SK-N-SH (cell line): ENCODE data around the gene MAP3K6. TPM values are rescaled to one million over a fixed set of nuclear protein-coding genes. Genes with fewer than 3 reads are reported as not detected.

ENCODE experiments used
- CTCF ChIA-PET: fragments of 300-600, 350-600 bp; formaldehyde crosslinking; extraction: SDS; loops from one replicate; lab custom pipeline; 2021; lab: Yijun Ruan, JAX
- POLR2A ChIA-PET: fragments of 350-600 bp; sonication (Branson Sonifier 250); formaldehyde crosslinking; extraction: SDS; loops from one replicate; lab custom pipeline; 2020; ENCODE audit warnings: antibody characterized with exemption, inconsistent platforms; lab: Yijun Ruan, JAX
- DNase-seq: peaks from one replicate; pipeline ENCODE4 v3.0.0; 2012
- H2AFZ ChIP-seq: fragments of 200-600 bp; sonication (generic); 2 replicates; pipeline ENCODE4 v1.8.1; 2016; ENCODE audit warnings: antibody characterized with exemption, mild to moderate bottlenecking, low read depth
- H3F3A ChIP-seq: fragments of 200-600 bp; sonication (generic); replicated peaks from 2 replicates; pipeline ENCODE3; 2016; ENCODE audit warnings: antibody characterized with exemption, mild to moderate bottlenecking; ENCODE audit not compliant: insufficient read depth
- H3K27ac ChIP-seq, 2 experiments: fragments of 200-500 bp in 1 of 2; fragments of 200-600 bp in 1 of 2; sonication (Bioruptor generic) in 1 of 2; sonication (generic), shearing (Covaris generic) in 1 of 2; 2 replicates each; pipeline versions ENCODE4 v1.5.1 to v1.6.1; 2014 to 2016; ENCODE audit warnings: low read depth in 2 of 2, inconsistent platforms in 1 of 2, low read length in 1 of 2, mild to moderate bottlenecking in 1 of 2, mixed read lengths in 1 of 2
- H3K27me3 ChIP-seq: fragments of 200-600 bp; sonication (generic), shearing (Covaris generic); 2 replicates; pipeline ENCODE4 v1.6.1; 2016; ENCODE audit warnings: mixed run types; ENCODE audit not compliant: insufficient read depth
- H3K36me3 ChIP-seq, 2 experiments: fragments of 200-500 bp in 1 of 2; fragments of 200-600 bp in 1 of 2; sonication (Bioruptor generic) in 1 of 2; sonication (generic) in 1 of 2; replicated peaks in 1 of 2; 2 replicates each; pipeline versions ENCODE3 to v1.5.1; 2014 to 2016; ENCODE audit warnings: low read length in 1 of 2, mild to moderate bottlenecking in 1 of 2; ENCODE audit not compliant: insufficient read depth in 2 of 2, control insufficient read depth in 1 of 2
- H3K4me1 ChIP-seq, 2 experiments: fragments of 200-500 bp in 1 of 2; fragments of 200-600 bp in 1 of 2; sonication (Bioruptor generic) in 1 of 2; sonication (generic), shearing (Covaris generic) in 1 of 2; 2 replicates each; pipeline versions ENCODE4 v1.5.1 to v1.6.1; 2014 to 2016; ENCODE audit warnings: low read depth in 1 of 2, low read length in 1 of 2, mixed run types in 1 of 2; ENCODE audit not compliant: insufficient read depth in 2 of 2, control insufficient read depth in 1 of 2
- H3K4me2 ChIP-seq: fragments of 200-600 bp; sonication (generic), shearing (Covaris generic); 2 replicates; pipeline ENCODE4 v1.6.1; 2017; ENCODE audit warnings: mixed run types
- H3K4me3 ChIP-seq, 2 experiments: fragments of 200-500 bp in 1 of 2; fragments of 200-600 bp in 1 of 2; sonication (Bioruptor generic) in 1 of 2; sonication (generic), shearing (Covaris generic) in 1 of 2; 2 replicates each; pipeline versions ENCODE4 v1.5.1 to v1.8.1; 2014 to 2016; ENCODE audit warnings: low read depth in 2 of 2, inconsistent platforms in 1 of 2, low read length in 1 of 2, mild to moderate bottlenecking in 1 of 2, mixed read lengths in 1 of 2, moderate library complexity in 1 of 2
- H3K79me2 ChIP-seq: fragments of 200-600 bp; sonication (generic); 2 replicates; pipeline ENCODE4 v1.8.1; 2017; ENCODE audit warnings: mild to moderate bottlenecking; ENCODE audit not compliant: insufficient read depth
- H3K9ac ChIP-seq: fragments of 200-600 bp; sonication (generic); 2 replicates; pipeline ENCODE4 v1.6.1; 2017; ENCODE audit warnings: mixed run types
- H3K9me2 ChIP-seq: fragments of 200-600 bp; sonication (generic); 2 replicates; pipeline ENCODE4 v1.6.1; 2017; ENCODE audit warnings: mixed run types
- H3K9me3 ChIP-seq: fragments of 200-600 bp; sonication (generic); 2 replicates; pipeline ENCODE4 v1.6.1; 2017; ENCODE audit warnings: mixed run types, mild to moderate bottlenecking, moderate library complexity
- H4K20me1 ChIP-seq: fragments of 200-600 bp; sonication (generic); 2 replicates; pipeline ENCODE4 v1.6.1; 2017; ENCODE audit warnings: mild to moderate bottlenecking, mixed run types; ENCODE audit not compliant: insufficient read depth
- CHD2 ChIP-seq: fragments of 150-350 bp; IDR thresholded peaks from 2 replicates; pipeline ENCODE4 v1.6.1; 2018; ENCODE audit warnings: low read length; ENCODE audit not compliant: partially characterized antibody
- CTCF ChIP-seq: fragments of 200-600 bp; sonication (generic); IDR thresholded peaks from 2 replicates; pipeline ENCODE4 v1.6.1; 2017; ENCODE audit warnings: antibody characterized with exemption, mild to moderate bottlenecking, moderate library complexity
- FOXJ3 ChIP-seq: sonication (generic); formaldehyde crosslinking; IDR thresholded peaks from 2 replicates; pipeline ENCODE4 v1.5.1; 2020; ENCODE audit warnings: mild to moderate bottlenecking, missing genetic modification reagents
- GABPA ChIP-seq: IDR thresholded peaks from 2 replicates; pipeline ENCODE4 v1.4.0; 2012; ENCODE audit warnings: low read depth, mild to moderate bottlenecking
- GATA2 ChIP-seq: sonication (generic); formaldehyde crosslinking; IDR thresholded peaks from 2 replicates; pipeline ENCODE4 v1.5.0; 2020; ENCODE audit warnings: mild to moderate bottlenecking, missing genetic modification reagents
- IRF3 ChIP-seq: fragments of 150-350 bp; IDR thresholded peaks from 2 replicates; pipeline ENCODE4 v1.6.1; 2016; ENCODE audit warnings: mild to moderate bottlenecking, low read depth, low read length
- JUND ChIP-seq: IDR thresholded peaks from 2 replicates; pipeline ENCODE4 v1.4.0; 2012
- MAX ChIP-seq: IDR thresholded peaks from 2 replicates; pipeline ENCODE4 v1.4.0; 2012; ENCODE audit warnings: low read depth
- MEF2A ChIP-seq: IDR thresholded peaks from 2 replicates; pipeline ENCODE4 v1.4.0; 2012; ENCODE audit warnings: low read depth, borderline replicate concordance
- MXI1 ChIP-seq: IDR thresholded peaks from 2 replicates; pipeline ENCODE4 v1.6.1; 2012; ENCODE audit warnings: mild to moderate bottlenecking, low read depth, low read length, improper control_type of control experiment
- NRF1 ChIP-seq: IDR thresholded peaks from 2 replicates; pipeline ENCODE4 v1.6.1; 2012; ENCODE audit warnings: low read depth, mild to moderate bottlenecking, low read length
- PBX3 ChIP-seq: IDR thresholded peaks from 2 replicates; pipeline ENCODE4; 2012
- POLR2AphosphoS5 ChIP-seq: IDR thresholded peaks from 2 replicates; pipeline ENCODE4 v1.6.1; 2012; ENCODE audit warnings: low read depth, low read length
- RAD21 ChIP-seq: IDR thresholded peaks from 2 replicates; pipeline ENCODE4 v1.6.1; 2012; ENCODE audit warnings: mild to moderate bottlenecking, low read length
- RFX5 ChIP-seq: IDR thresholded peaks from 2 replicates; pipeline ENCODE4 v1.6.1; 2012; ENCODE audit warnings: mild to moderate bottlenecking, improper control_type of control experiment, low read length
- RXRA ChIP-seq: IDR thresholded peaks from 2 replicates; pipeline ENCODE4 v1.4.0; 2012; ENCODE audit warnings: low read depth, mild to moderate bottlenecking, borderline replicate concordance
- SIN3A ChIP-seq: IDR thresholded peaks from 2 replicates; pipeline ENCODE4 v1.6.1; 2012; ENCODE audit warnings: low read depth, mild to moderate bottlenecking, low read length, moderate library complexity, borderline replicate concordance
- SMC3 ChIP-seq: IDR thresholded peaks from 2 replicates; pipeline ENCODE4 v1.6.1; 2012; ENCODE audit warnings: low read depth, low read length, improper control_type of control experiment
- TAF1 ChIP-seq: IDR thresholded peaks from 2 replicates; pipeline ENCODE4 v1.6.1; 2012; ENCODE audit warnings: low read depth, mild to moderate bottlenecking, low read length, moderate library complexity, borderline replicate concordance
- USF1 ChIP-seq: IDR thresholded peaks from 2 replicates; pipeline ENCODE4 v1.4.0; 2012; ENCODE audit warnings: low read depth, borderline replicate concordance
- YY1 ChIP-seq: IDR thresholded peaks from 2 replicates; pipeline ENCODE4 v1.4.0; 2012; ENCODE audit warnings: low read depth, mild to moderate bottlenecking
- WGBS: methylation state at CpG from one replicate; pipeline ENCODE4 v1.1.6; 2017; ENCODE audit warnings: low lambda C conversion rate; 5-methylcytosine and 5-hydroxymethylcytosine counted together
- polyA plus RNA-seq, 3 experiments: library from polyadenylated mRNA; depleted of rRNA; stranded (reverse); fragments of >200 nt; gene quantifications; 2 replicates each; pipeline ENCODE4 v1.2.3, GENCODE V29; 2012

MAP3K6 gene
- polyA plus RNA-seq, 1 of the 3 experiments (the other 2 are of a cell fraction) = 17.3 TPM

GRCh38 chr1:27361044-27361402 is 5.7 kb downstream of the MAP3K6 start:
- no peaks in the 10 kb centered on the region for H4K20me1 ChIP-seq
- no peaks in the 10 kb centered on the region for H3K9me2 ChIP-seq
- H3K4me2 ChIP-seq = no peak overlapping the region
- H3K9me3 ChIP-seq = no peaks in the 10 kb centered on the region
- H3K4me3 ChIP-seq = no peak overlapping the region
- POLR2A ChIA-PET = no interaction called here
- CTCF ChIA-PET = interaction anchor here (2.0 to 2.5 kb wide), 3 partner anchors 28 to 64 kb away, joined by 5 to 10 read pairs (median 9); partner anchors contain the start of gene GPR3
- no peaks in the 10 kb centered on the region for H3K27me3 ChIP-seq
- peaks cover 9% of the 10 kb centered on the region; the same call in 1 of the 2 replicates for H3K79me2 ChIP-seq
- no peak for TF ChIP-seq SIN3A
- no peak for TF ChIP-seq RFX5
- TF ChIP-seq MEF2A = no peak
- no peak for TF ChIP-seq CHD2
- no peak for TF ChIP-seq PBX3
- no peak for TF ChIP-seq RAD21
- TF ChIP-seq YY1 = no peak
- no peak for TF ChIP-seq POLR2AphosphoS5
- H2AFZ ChIP-seq = no peak overlapping the region
- H3K36me3 ChIP-seq = peaks cover under 1 to 29% of the 10 kb centered on the region in 2 experiments
- WGBS = 97% methylated on average over 21 of the region's 21 CpGs
- no peak for DNase-seq
- peaks cover 0 to 14% of the 10 kb centered on the region in 2 experiments; a peak in 1 of 4 replicates for H3K4me1 ChIP-seq
- no peaks in the 10 kb centered on the region for H3F3A ChIP-seq
- H3K9ac ChIP-seq = no peak overlapping the region
- no peak overlapping the region for H3K27ac ChIP-seq

- CTCF ChIA-PET = interaction anchor here (0.7 to 12.3 kb wide), 6 partner anchors 11 to 618 kb away, joined by 3 to 219 read pairs (median 17); no protein-coding TSS in a partner anchor
- peaks cover 0 to 14% of the 10 kb centered on the region in 2 experiments; a peak in 1 of 4 replicates for H3K4me1 ChIP-seq
- no peak overlapping the region for H2AFZ ChIP-seq
- H3K9me3 ChIP-seq = no peaks in the 10 kb centered on the region
- no peaks in the 10 kb centered on the region for H3K9me2 ChIP-seq
- no peak overlapping the region for H3K27ac ChIP-seq
- H3K27me3 ChIP-seq = no peaks in the 10 kb centered on the region
- POLR2A ChIA-PET = no interaction called here
- H3K4me2 ChIP-seq = no peak overlapping the region
- H3K9ac ChIP-seq = no peak overlapping the region
- no peaks in the 10 kb centered on the region for H4K20me1 ChIP-seq
- H3K4me3 ChIP-seq = no peak overlapping the region
- WGBS = 95% methylated on average over 68 of the region's 71 CpGs
- DNase-seq = no peak
- peaks cover 9% of the 10 kb centered on the region; the same call in 1 of the 2 replicates for H3K79me2 ChIP-seq
- H3F3A ChIP-seq = no peaks in the 10 kb centered on the region
- peaks cover 4 to 32% of the 10 kb centered on the region in 2 experiments for H3K36me3 ChIP-seq
- TF ChIP-seq GABPA (no peak), YY1 (no peak), GATA2 (CRISPR knock-in tag) (no peak), TAF1 (no peak), NRF1 (no peak), RXRA (no peak), IRF3 (no peak), MXI1 (no peak), JUND (no peak), MEF2A (no peak), MAX (no peak), CTCF (no peak), SMC3 (no peak), CHD2 (no peak), FOXJ3 (CRISPR knock-in tag) (no peak), USF1 (no peak)
Observed at GRCh38 chr1:27360159-27361043, 6.4 kb downstream of the MAP3K6 start.
